ENCODE data around the gene TFDP2. TPM values are rescaled to one million over a fixed set of nuclear protein-coding genes. Genes with fewer than 3 reads are reported as not detected.

The TFDP2 gene
- total RNA-seq, 1 donor from 2014 or later, result 11.6 TPM

GRCh38 chr3:141909408-141909807 lies 239.9 kb downstream of the TFDP2 start:
- no peak for TF ChIP-seq CTCF (IDR thresholded peaks at IDR 0.05; ENCODE audit: insufficient read depth, low read length, severe bottlenecking)
- DNase-seq (ENCODE audit: low read depth) (no peak), FAIRE-seq (peak; percentile 72)
- peaks cover 10% of the 10 kb centered on the region for H3K36me3 ChIP-seq (ENCODE audit: control insufficient read depth, insufficient read depth, low read length)
- H3K4me3 ChIP-seq (ENCODE audit: low read depth, low read length), result no peak overlapping the region
- H3K27me3 ChIP-seq (ENCODE audit: control insufficient read depth, insufficient read depth, low read length), result no peaks in the 10 kb centered on the region

GRCh38 chr3:141905129-141905528 lies 244.2 kb downstream of the TFDP2 start:
- no peak for FAIRE-seq
- no peak for TF ChIP-seq CTCF (IDR thresholded peaks at IDR 0.05; ENCODE audit: insufficient read depth, low read length, severe bottlenecking)
- no peak for DNase-seq (ENCODE audit: low read depth)
- no peaks in the 10 kb centered on the region for H3K27me3 ChIP-seq (ENCODE audit: control insufficient read depth, insufficient read depth, low read length)
- H3K36me3 ChIP-seq (ENCODE audit: control insufficient read depth, insufficient read depth, low read length), result peaks cover 5% of the 10 kb centered on the region
- no peak overlapping the region for H3K4me3 ChIP-seq (ENCODE audit: low read depth, low read length)

- no peaks in the 10 kb centered on the region for H3K27me3 ChIP-seq (ENCODE audit: control insufficient read depth, insufficient read depth, low read length)
- no peak for TF ChIP-seq CTCF (IDR thresholded peaks at IDR 0.05; ENCODE audit: insufficient read depth, low read length, severe bottlenecking)
- FAIRE-seq (no peak), DNase-seq (ENCODE audit: low read depth) (no peak)
- H3K4me3 ChIP-seq (ENCODE audit: low read depth, low read length), result no peak overlapping the region
- H3K36me3 ChIP-seq (ENCODE audit: control insufficient read depth, insufficient read depth, low read length), result peaks cover 6% of the 10 kb centered on the region
Measured at GRCh38 chr3:141904203-141904602, 245.1 kb downstream of the TFDP2 start.

GRCh38 chr3:141901914-141902313 lies 247.4 kb downstream of the TFDP2 start:
- Histone ChIP-seq H3K27me3 (ENCODE audit: control insufficient read depth, insufficient read depth, low read length) (no peaks in the 10 kb centered on the region), H3K4me3 (ENCODE audit: low read depth, low read length) (no peak overlapping the region), H3K36me3 (ENCODE audit: control insufficient read depth, insufficient read depth, low read length) (peaks cover 7% of the 10 kb centered on the region)
- no peak for TF ChIP-seq CTCF (IDR thresholded peaks at IDR 0.05; ENCODE audit: insufficient read depth, low read length, severe bottlenecking)
- FAIRE-seq (no peak), DNase-seq (ENCODE audit: low read depth) (no peak)

- DNase-seq (ENCODE audit: low read depth) (no peak), FAIRE-seq (no peak)
- TF ChIP-seq CTCF (IDR thresholded peaks at IDR 0.05; ENCODE audit: insufficient read depth, low read length, severe bottlenecking), result no peak
- Histone ChIP-seq H3K27me3 (ENCODE audit: control insufficient read depth, insufficient read depth, low read length) (no peaks in the 10 kb centered on the region), H3K36me3 (ENCODE audit: control insufficient read depth, insufficient read depth, low read length) (peaks cover 9% of the 10 kb centered on the region), H3K4me3 (ENCODE audit: low read depth, low read length) (no peak overlapping the region)
Measured at GRCh38 chr3:141900343-141900742, 249.0 kb downstream of the TFDP2 start.

- peaks cover 6% of the 10 kb centered on the region for H3K36me3 ChIP-seq (ENCODE audit: control insufficient read depth, insufficient read depth, low read length)
- H3K27me3 ChIP-seq (ENCODE audit: control insufficient read depth, insufficient read depth, low read length), result no peaks in the 10 kb centered on the region
- no peak for DNase-seq (ENCODE audit: low read depth)
- TF ChIP-seq CTCF (IDR thresholded peaks at IDR 0.05; ENCODE audit: insufficient read depth, low read length, severe bottlenecking), result no peak
- no peak for FAIRE-seq
- H3K4me3 ChIP-seq (ENCODE audit: low read depth, low read length), result no peak overlapping the region
Measured at GRCh38 chr3:141898908-141899307, 250.4 kb downstream of the TFDP2 start.

Measured in bronchial epithelial cell (primary cell).